ENCODE results near the gene TMEM143.
"Not testable (repeated sequence)": the region's sequence is repeated elsewhere in the genome, so short reads cannot be mapped to it uniquely, and the experiment has no call there.

TMEM143 gene

GRCh38 chr19:48390188-48391099 is 26.7 kb upstream of the TMEM143 start:
- peak; percentile 82 for DNase-seq

GRCh38 chr19:48386981-48387380 is 23.2 kb upstream of the TMEM143 start:
- no peak for DNase-seq

- DNase-seq: no peak
Observed at GRCh38 chr19:48385461-48386087, 21.8 kb upstream of the TMEM143 start.

GRCh38 chr19:48382286-48382685 is 18.5 kb upstream of the TMEM143 start:
- no peak for DNase-seq

- no peak for DNase-seq
Observed at GRCh38 chr19:48381178-48381950, 17.6 kb upstream of the TMEM143 start.

GRCh38 chr19:48379058-48379457 is 15.3 kb upstream of the TMEM143 start:
- DNase-seq: no peak

- DNase-seq: no peak
Observed at GRCh38 chr19:48378194-48378570, 14.4 kb upstream of the TMEM143 start.

- no peak for DNase-seq
Observed at GRCh38 chr19:48373567-48373966, 9.8 kb upstream of the TMEM143 start.

- no peak for DNase-seq
Observed at GRCh38 chr19:48372904-48373303, 9.2 kb upstream of the TMEM143 start.

- DNase-seq: not testable (repeated sequence)
Observed at GRCh38 chr19:48371771-48372170, 8.0 kb upstream of the TMEM143 start.

GRCh38 chr19:48371367-48371766 is 7.6 kb upstream of the TMEM143 start:
- no peak for DNase-seq

- no peak for DNase-seq
Observed at GRCh38 chr19:48370955-48371354, 7.2 kb upstream of the TMEM143 start.

GRCh38 chr19:48368936-48369335 is 5.2 kb upstream of the TMEM143 start:
- DNase-seq: peak; percentile 39

- no peak for DNase-seq
Observed at GRCh38 chr19:48367855-48368254, 4.1 kb upstream of the TMEM143 start.

GRCh38 chr19:48365602-48366001 is 1.9 kb upstream of the TMEM143 start:
- no peak for DNase-seq

- no peak for DNase-seq
Observed at GRCh38 chr19:48364598-48365348, 1.0 kb upstream of the TMEM143 start.

- no peak for DNase-seq
Observed at GRCh38 chr19:48363500-48363809, 285 bp downstream of the TMEM143 start.

- peak; percentile 93 for DNase-seq
Observed at GRCh38 chr19:48362716-48363499, 832 bp downstream of the TMEM143 start.

- no peak for DNase-seq
Observed at GRCh38 chr19:48361912-48362311, 1.8 kb downstream of the TMEM143 start.

GRCh38 chr19:48359123-48359522 is 4.6 kb downstream of the TMEM143 start:
- DNase-seq: no peak

- no peak for DNase-seq
Observed at GRCh38 chr19:48355365-48355954, 8.3 kb downstream of the TMEM143 start.
